RWPE2 (cell line): Measurements from ENCODE around the gene ARF5.
"Not testable (repeated sequence)": the region's sequence is repeated elsewhere in the genome, so short reads cannot be mapped to it uniquely, and the experiment has no call there.

Source experiments
- ATAC-seq: fragments of 200-7000 bp; cut with Tn5 transposase; 3 replicates; pipeline ENCODE4 v1.9.1; 2021; ENCODE audit warnings: low read depth
- DNase-seq: peaks from one replicate; pipeline ENCODE4 v3.0.0-alpha.2; 2020; ENCODE audit warnings: low spot score
- H3K27ac ChIP-seq: fragments of 450-650 bp; 2 replicates; pipeline ENCODE4 v1.5.1; 2017; ENCODE audit warnings: mild to moderate bottlenecking; ENCODE audit not compliant: poor library complexity, severe bottlenecking
- H3K27me3 ChIP-seq: fragments of 250-450 bp; sonication (Bioruptor Pico); 2 replicates; pipeline ENCODE4 v1.5.1; 2021; ENCODE audit warnings: mild to moderate bottlenecking, moderate library complexity; ENCODE audit not compliant: insufficient read depth, poor library complexity, severe bottlenecking
- H3K36me3 ChIP-seq: fragments of 250-450 bp; sonication (Bioruptor Pico); 2 replicates; pipeline ENCODE4 v1.5.1; 2020; ENCODE audit warnings: low read depth, mild to moderate bottlenecking, moderate library complexity
- H3K4me1 ChIP-seq: fragments of 250-450 bp; sonication (Bioruptor Pico); 2 replicates; pipeline ENCODE4 v1.5.1; 2021; ENCODE audit warnings: mild to moderate bottlenecking, moderate library complexity; ENCODE audit not compliant: insufficient read depth, poor library complexity, severe bottlenecking
- H3K4me3 ChIP-seq: fragments of 250-450 bp; sonication (Bioruptor Pico); 2 replicates; pipeline ENCODE4 v1.5.1; 2021; ENCODE audit warnings: mild to moderate bottlenecking, moderate library complexity; ENCODE audit not compliant: severe bottlenecking
- H3K9me3 ChIP-seq: fragments of 250-450 bp; sonication (Bioruptor Pico); 2 replicates; pipeline ENCODE4 v1.5.1; 2021; ENCODE audit warnings: mild to moderate bottlenecking, moderate library complexity; ENCODE audit not compliant: severe bottlenecking
- TF ChIP-seq, protein P1 (sequence below): fragments of 450-650 bp; IDR thresholded peaks from one replicate; pipeline ENCODE4 v1.5.1; 2017; ENCODE audit warnings: mild to moderate bottlenecking, moderate library complexity; ENCODE audit not compliant: poor library complexity, severe bottlenecking

ARF5 gene

GRCh38 chr7:127550247-127550646 lies 38.0 kb upstream of the ARF5 start:
- ATAC-seq (no peak), DNase-seq (no peak)
- TF ChIP-seq, protein P1, sequence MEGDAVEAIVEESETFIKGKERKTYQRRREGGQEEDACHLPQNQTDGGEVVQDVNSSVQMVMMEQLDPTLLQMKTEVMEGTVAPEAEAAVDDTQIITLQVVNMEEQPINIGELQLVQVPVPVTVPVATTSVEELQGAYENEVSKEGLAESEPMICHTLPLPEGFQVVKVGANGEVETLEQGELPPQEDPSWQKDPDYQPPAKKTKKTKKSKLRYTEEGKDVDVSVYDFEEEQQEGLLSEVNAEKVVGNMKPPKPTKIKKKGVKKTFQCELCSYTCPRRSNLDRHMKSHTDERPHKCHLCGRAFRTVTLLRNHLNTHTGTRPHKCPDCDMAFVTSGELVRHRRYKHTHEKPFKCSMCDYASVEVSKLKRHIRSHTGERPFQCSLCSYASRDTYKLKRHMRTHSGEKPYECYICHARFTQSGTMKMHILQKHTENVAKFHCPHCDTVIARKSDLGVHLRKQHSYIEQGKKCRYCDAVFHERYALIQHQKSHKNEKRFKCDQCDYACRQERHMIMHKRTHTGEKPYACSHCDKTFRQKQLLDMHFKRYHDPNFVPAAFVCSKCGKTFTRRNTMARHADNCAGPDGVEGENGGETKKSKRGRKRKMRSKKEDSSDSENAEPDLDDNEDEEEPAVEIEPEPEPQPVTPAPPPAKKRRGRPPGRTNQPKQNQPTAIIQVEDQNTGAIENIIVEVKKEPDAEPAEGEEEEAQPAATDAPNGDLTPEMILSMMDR = no peak
- no peak overlapping the region for H3K4me3 ChIP-seq
- no peak overlapping the region for H3K27ac ChIP-seq
- H3K9me3 ChIP-seq = no peaks in the 10 kb centered on the region
- H3K27me3 ChIP-seq = peaks cover 3% of the 10 kb centered on the region
- H3K4me1 ChIP-seq = no peaks in the 10 kb centered on the region
- no peaks in the 10 kb centered on the region for H3K36me3 ChIP-seq

DNA sequence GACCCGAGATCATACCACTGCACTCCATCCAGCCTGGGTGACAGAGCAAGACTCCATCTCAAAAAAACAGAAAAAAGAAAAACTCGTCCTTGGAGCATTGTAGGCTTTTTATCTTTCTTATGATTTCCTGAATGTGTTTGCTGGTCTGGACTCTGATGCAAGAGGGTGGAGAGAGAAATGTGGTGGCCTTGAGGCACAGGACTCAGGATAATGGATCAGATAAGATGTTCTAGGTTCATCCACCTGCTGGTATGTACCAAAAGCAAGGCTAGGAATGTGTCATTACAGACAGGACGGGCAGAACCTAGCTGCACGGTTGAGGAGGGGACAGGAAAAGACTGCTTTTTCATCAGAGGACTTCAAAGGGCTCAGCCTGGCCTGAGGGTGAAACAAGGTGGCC lies 36.3 kb upstream of the ARF5 start:
- Histone ChIP-seq H3K36me3 (no peaks in the 10 kb centered on the region), H3K4me1 (no peaks in the 10 kb centered on the region), H3K27ac (no peak overlapping the region), H3K9me3 (no peaks in the 10 kb centered on the region), H3K27me3 (peaks cover 3% of the 10 kb centered on the region), H3K4me3 (no peak overlapping the region)
- TF ChIP-seq, protein P1 = no peak
- no peak for ATAC-seq
- no peak for DNase-seq

DNA sequence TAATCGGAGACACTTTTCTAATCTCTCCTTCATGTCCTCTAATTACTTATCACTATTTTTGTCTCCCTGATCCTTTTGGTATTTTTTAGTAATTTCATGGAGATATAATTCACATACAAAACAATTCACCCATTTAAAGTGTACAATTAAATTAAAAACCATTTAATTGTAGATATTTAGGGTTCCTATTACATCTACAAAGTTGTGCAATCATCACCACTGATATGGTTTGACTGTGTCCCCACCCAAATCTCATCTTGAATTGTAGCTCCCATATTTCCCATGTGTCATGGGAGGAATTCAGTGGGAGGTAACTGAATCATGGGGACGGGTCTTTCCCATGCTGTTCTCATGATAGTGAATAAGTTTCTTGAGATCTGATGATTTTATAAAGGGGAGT lies 31.8 kb upstream of the ARF5 start:
- H3K4me1 ChIP-seq = no peaks in the 10 kb centered on the region
- H3K27me3 ChIP-seq = no peaks in the 10 kb centered on the region
- ATAC-seq = no peak
- no peaks in the 10 kb centered on the region for H3K9me3 ChIP-seq
- H3K27ac ChIP-seq = no peak overlapping the region
- no peak for DNase-seq
- TF ChIP-seq, protein P1 = no peak
- H3K36me3 ChIP-seq = no peaks in the 10 kb centered on the region
- H3K4me3 ChIP-seq = no peak overlapping the region

- H3K27me3 ChIP-seq = no peaks in the 10 kb centered on the region
- H3K36me3 ChIP-seq = no peaks in the 10 kb centered on the region
- no peaks in the 10 kb centered on the region for H3K9me3 ChIP-seq
- TF ChIP-seq, protein P1 = peak; percentile 22
- no peak overlapping the region for H3K27ac ChIP-seq
- ATAC-seq (no peak), DNase-seq (no peak)
- H3K4me3 ChIP-seq = no peak overlapping the region
- no peaks in the 10 kb centered on the region for H3K4me1 ChIP-seq
These were observed 30.4 kb upstream of the ARF5 start for GRCh38 chr7:127557803-127558202.

DNA sequence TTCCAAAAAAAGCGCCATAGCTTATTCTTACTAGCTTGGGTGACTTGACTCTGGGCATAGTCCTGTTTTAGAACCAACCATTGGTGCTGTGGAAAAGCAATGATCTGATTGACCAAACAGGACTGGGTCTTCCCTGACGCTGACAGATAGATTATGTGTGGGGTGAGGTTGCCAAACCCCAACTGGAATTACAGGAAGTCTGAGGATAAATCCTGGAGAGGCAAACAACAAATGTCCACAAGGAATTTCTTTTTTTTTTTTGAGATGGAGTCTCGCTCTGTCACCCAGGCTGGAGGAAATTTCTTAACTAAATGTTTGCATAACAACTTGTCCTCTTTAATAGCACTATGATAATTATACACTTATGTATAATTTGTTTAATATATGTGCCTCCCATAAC lies 22.0 kb upstream of the ARF5 start:
- ATAC-seq = no peak
- no peak for DNase-seq
- TF ChIP-seq, protein P1 = no peak
- Histone ChIP-seq H3K4me3 (no peak overlapping the region), H3K27ac (no peak overlapping the region), H3K27me3 (no peaks in the 10 kb centered on the region), H3K36me3 (no peaks in the 10 kb centered on the region), H3K4me1 (no peaks in the 10 kb centered on the region), H3K9me3 (no peaks in the 10 kb centered on the region)

DNA sequence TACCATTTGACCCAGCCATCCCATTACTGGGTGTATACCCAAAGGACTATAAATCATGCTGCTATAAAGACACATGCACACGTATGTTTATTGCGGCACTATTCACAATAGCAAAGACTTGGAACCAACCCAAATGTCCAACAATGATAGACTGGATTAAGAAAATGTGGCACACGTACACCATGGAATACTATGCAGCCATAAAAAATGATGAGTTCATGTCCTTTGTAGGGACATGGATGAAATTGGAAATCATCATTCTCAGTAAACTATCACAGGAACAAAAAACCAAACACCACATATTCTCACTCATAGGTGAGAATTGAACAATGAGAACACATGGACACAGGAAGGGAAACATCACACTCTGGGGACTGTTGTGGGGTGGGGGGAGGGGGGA lies 20.2 kb upstream of the ARF5 start:
- not testable (repeated sequence) for H3K9me3 ChIP-seq, ATAC-seq, H3K36me3 ChIP-seq, H3K27me3 ChIP-seq, H3K27ac ChIP-seq, H3K4me1 ChIP-seq, H3K4me3 ChIP-seq, DNase-seq
